MG63 (cell line): Measurements from ENCODE around the gene FAF2. TPM values are rescaled to one million over a fixed set of nuclear protein-coding genes. Genes with fewer than 3 reads are reported as not detected.
"Not testable (repeated sequence)": the region's sequence is repeated elsewhere in the genome, so short reads cannot be mapped to it uniquely, and the experiment has no call there.

Experiments
- DNase-seq: peaks from one replicate; pipeline ENCODE4 v3.0.0-alpha.2; 2020
- H3K27me3 ChIP-seq: fragments of 250-450 bp; sonication (Bioruptor Pico); 2 replicates; pipeline ENCODE4 v1.5.1; 2020; ENCODE audit warnings: mild to moderate bottlenecking, moderate library complexity
- H3K36me3 ChIP-seq: fragments of 250-450 bp; sonication (Bioruptor Pico); 2 replicates; pipeline ENCODE4 v1.5.1; 2020; ENCODE audit warnings: mild to moderate bottlenecking, moderate library complexity
- H3K4me3 ChIP-seq: fragments of 250-450 bp; sonication (Bioruptor Pico); 2 replicates; pipeline ENCODE4 v1.5.1; 2020; ENCODE audit warnings: mild to moderate bottlenecking, moderate library complexity
- H3K9me3 ChIP-seq: fragments of 250-450 bp; sonication (Bioruptor Pico); 2 replicates; pipeline ENCODE4 v1.5.1; 2020; ENCODE audit warnings: mild to moderate bottlenecking, moderate library complexity
- total RNA-seq: library from RNA; depleted of rRNA; stranded (reverse); fragments of >200 nt; shearing (Covaris generic); gene quantifications from 2 replicates; pipeline ENCODE4 v1.2.3, GENCODE V29; 2014; ENCODE audit warnings: low replicate concordance

Gene FAF2
- total RNA-seq, 1 experiment from 2014 or later = 49.4 TPM

GRCh38 chr5:176540476-176540899 is 92.3 kb downstream of the FAF2 start:
- Histone ChIP-seq H3K9me3 (no peaks in the 10 kb centered on the region), H3K27me3 (no peaks in the 10 kb centered on the region), H3K36me3 (peaks cover 7% of the 10 kb centered on the region), H3K4me3 (no peak overlapping the region)
- DNase-seq = no peak

- H3K9me3 ChIP-seq = no peaks in the 10 kb centered on the region
- peaks cover 7% of the 10 kb centered on the region for H3K36me3 ChIP-seq
- no peak for DNase-seq
- H3K27me3 ChIP-seq = no peaks in the 10 kb centered on the region
- H3K4me3 ChIP-seq = no peak overlapping the region
Measured at GRCh38 chr5:176540956-176541337, 92.8 kb downstream of the FAF2 start.

- 0 out of 2 replicates have a peak, but pooled peaks cover 2% of the 10 kb centered on the region for H3K36me3 ChIP-seq
- H3K9me3 ChIP-seq = no peaks in the 10 kb centered on the region
- no peaks in the 10 kb centered on the region for H3K27me3 ChIP-seq
- DNase-seq = peak; percentile 82
- H3K4me3 ChIP-seq = no peak overlapping the region; the same call in 1 of the 2 replicates
Measured at GRCh38 chr5:176541338-176542134, 93.4 kb downstream of the FAF2 start.

- Histone ChIP-seq H3K9me3 (no peaks in the 10 kb centered on the region), H3K36me3 (no peaks in the 10 kb centered on the region), H3K27me3 (no peaks in the 10 kb centered on the region), H3K4me3 (peak overlapping the region; percentile 57)
- no peak for DNase-seq
Measured at GRCh38 chr5:176542135-176542595, 94.0 kb downstream of the FAF2 start.

- Histone ChIP-seq H3K27me3 (no peaks in the 10 kb centered on the region), H3K36me3 (no peaks in the 10 kb centered on the region), H3K4me3 (peak overlapping the region; percentile 58), H3K9me3 (no peaks in the 10 kb centered on the region)
- DNase-seq = peak; percentile 44
Measured at GRCh38 chr5:176542596-176543427, 94.6 kb downstream of the FAF2 start.

DNA sequence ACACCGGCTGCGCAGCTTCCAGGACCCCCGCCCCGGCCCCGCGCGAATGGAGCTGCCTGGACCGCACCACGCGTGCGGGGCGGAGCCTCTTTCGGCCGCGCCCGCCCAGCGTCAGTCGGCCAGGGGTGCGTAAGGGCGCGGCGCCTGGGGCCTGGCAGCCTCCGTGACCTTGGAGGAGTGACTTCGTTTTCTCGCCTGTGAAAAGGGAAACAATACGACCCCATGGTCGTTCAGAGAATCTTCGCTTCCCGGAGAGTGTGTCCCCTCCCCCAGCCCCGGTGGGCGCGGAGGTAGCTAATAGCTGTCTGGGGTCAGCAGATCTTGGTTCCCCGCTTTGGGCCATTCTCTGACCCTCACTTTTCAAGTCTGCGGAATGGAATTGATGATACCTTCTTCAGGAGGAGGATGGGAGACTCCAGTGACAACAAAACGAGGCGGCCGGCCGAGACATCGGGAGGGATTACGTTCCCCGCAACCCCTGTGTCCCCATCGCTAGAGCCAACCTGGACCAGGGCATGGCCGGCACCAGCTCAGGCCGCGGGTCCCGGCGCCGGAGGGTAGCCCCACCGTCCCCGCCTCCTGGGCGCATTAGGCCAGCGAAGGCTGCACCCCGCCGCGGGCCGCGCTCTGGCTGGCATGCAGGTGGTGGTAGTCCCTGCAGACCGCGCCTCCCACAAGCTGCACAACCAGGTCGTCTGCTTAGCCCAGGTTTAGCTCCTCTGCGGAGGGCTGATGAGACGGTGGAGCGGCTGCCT is 95.4 kb downstream of the FAF2 start:
- H3K9me3 ChIP-seq = no peaks in the 10 kb centered on the region
- peak overlapping the region; percentile 58 for H3K4me3 ChIP-seq
- H3K27me3 ChIP-seq = no peaks in the 10 kb centered on the region
- no peaks in the 10 kb centered on the region for H3K36me3 ChIP-seq
- DNase-seq = peak; percentile 85

GRCh38 chr5:176545388-176545736 is 97.2 kb downstream of the FAF2 start:
- no peaks in the 10 kb centered on the region for H3K36me3 ChIP-seq
- H3K9me3 ChIP-seq = no peaks in the 10 kb centered on the region
- DNase-seq = no peak
- no peaks in the 10 kb centered on the region for H3K27me3 ChIP-seq
- H3K4me3 ChIP-seq = no peak overlapping the region

GRCh38 chr5:176545737-176546509 is 97.7 kb downstream of the FAF2 start:
- no peak for DNase-seq
- Histone ChIP-seq H3K27me3 (no peaks in the 10 kb centered on the region), H3K4me3 (no peak overlapping the region), H3K36me3 (no peaks in the 10 kb centered on the region), H3K9me3 (no peaks in the 10 kb centered on the region)

DNA sequence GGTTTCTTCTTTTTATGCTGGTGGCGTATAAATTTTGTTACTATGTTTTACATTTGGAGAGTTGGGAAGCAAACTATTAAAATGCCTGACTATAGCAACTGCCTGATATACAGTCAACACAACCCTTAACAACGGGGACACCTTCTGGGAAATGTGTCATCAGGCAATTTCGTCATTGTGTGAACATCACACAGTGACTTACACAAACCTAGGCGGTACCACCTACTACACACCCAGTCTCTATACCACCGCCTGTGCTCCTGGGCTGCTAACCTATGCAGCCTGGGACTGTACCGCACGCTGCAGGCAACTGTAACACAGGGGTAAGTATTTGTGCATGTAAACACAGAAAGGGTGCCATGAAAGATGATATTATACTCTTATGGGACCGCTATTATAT is 99.6 kb downstream of the FAF2 start:
- H3K9me3 ChIP-seq = no peaks in the 10 kb centered on the region
- no peaks in the 10 kb centered on the region for H3K36me3 ChIP-seq
- H3K4me3 ChIP-seq = no peak overlapping the region
- peaks cover 2% of the 10 kb centered on the region for H3K27me3 ChIP-seq
- no peak for DNase-seq

- Histone ChIP-seq H3K36me3 (no peaks in the 10 kb centered on the region), H3K4me3 (no peak within 1 kb of the TSS), H3K9me3 (no peaks in the 10 kb centered on the region), H3K27me3 (peaks cover 2% of the 10 kb centered on the region)
- DNase-seq = no peak
Measured at GRCh38 chr5:176548967-176549444, 100.8 kb downstream of the FAF2 start, which contains the start of gene CDHR2. CDHR2 (plus strand) TSS chr5:176549342; CDS start chr5:176565353, 16,011 bp downstream.

- no peaks in the 10 kb centered on the region for H3K9me3 ChIP-seq
- peaks cover 2% of the 10 kb centered on the region for H3K27me3 ChIP-seq
- H3K36me3 ChIP-seq = no peaks in the 10 kb centered on the region
- DNase-seq = no peak
- no peak overlapping the region for H3K4me3 ChIP-seq
Measured at GRCh38 chr5:176549871-176550270, 101.7 kb downstream of the FAF2 start.

- Histone ChIP-seq H3K9me3 (no peaks in the 10 kb centered on the region), H3K27me3 (peaks cover 2% of the 10 kb centered on the region), H3K4me3 (no peak overlapping the region), H3K36me3 (no peaks in the 10 kb centered on the region)
- no peak for DNase-seq
Measured at GRCh38 chr5:176550275-176550831, 102.2 kb downstream of the FAF2 start.

DNA sequence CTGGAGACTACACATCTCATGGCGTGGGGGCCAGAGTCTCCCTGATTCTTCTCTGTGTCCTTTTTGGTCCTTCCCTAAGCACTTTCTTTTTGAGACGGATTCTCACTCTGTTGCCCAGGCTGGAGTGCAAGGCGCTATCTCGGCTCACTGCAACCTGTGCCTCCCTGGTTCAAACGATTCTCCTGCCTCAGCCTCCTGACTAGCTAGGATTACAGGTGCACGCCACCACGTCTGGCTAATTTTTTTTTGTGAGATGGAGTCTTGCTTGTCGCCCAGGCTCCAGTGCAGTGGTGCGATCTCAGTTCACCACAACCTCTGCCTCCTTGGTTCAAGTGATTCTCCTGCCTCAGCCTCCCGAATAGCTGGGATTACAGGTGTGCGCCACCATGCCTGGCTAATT is 102.8 kb downstream of the FAF2 start:
- not testable (repeated sequence) for DNase-seq, H3K4me3 ChIP-seq, H3K36me3 ChIP-seq, H3K9me3 ChIP-seq, H3K27me3 ChIP-seq

- H3K27me3 ChIP-seq = peaks cover 2% of the 10 kb centered on the region
- H3K36me3 ChIP-seq = no peaks in the 10 kb centered on the region
- no peak for DNase-seq
- H3K4me3 ChIP-seq = no peak overlapping the region
- H3K9me3 ChIP-seq = no peaks in the 10 kb centered on the region
Measured at GRCh38 chr5:176552332-176552869, 104.2 kb downstream of the FAF2 start.

DNA sequence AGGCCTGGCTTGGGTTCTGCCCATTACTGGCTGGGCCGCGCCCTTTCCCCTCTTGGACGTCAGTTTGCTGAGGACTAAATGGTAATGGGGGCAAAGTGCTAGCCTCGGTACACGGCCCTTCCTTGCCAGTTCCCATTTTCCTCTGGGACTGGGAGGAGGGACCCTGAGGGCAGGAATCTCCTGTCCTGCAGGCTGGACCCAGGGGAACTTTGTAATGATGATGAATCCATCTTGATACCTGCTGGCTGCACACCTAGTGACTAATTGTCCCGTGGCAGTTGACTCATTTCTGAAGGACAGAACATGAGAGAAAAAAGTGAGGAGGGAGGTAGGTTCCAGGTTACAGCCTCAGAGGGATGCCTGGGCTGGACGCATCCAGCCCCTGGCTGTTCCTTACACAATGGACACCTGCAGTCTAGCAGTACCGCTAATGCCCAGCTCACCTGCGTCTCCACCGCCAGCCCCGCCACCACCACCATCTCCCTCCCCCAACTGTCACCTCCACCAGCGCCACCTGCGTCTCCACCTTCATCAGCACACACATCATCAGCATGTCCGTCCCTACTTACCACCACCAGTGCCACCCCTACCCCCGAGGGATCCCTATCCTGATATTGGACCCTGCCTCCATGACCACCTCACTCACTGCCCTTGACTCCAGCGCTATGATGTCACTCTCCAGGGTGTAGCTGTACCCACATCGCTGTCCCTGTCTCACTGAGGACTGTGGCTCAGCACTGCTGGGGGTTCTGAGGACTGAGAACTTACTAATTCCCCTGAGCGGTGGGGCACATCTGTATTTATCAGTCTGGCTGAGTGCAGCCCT is 105.3 kb downstream of the FAF2 start:
- DNase-seq = no peak
- Histone ChIP-seq H3K9me3 (no peaks in the 10 kb centered on the region), H3K27me3 (peaks cover 2% of the 10 kb centered on the region)

More for the DNA sequence above, 105.3 kb downstream of the FAF2 start:
- Histone ChIP-seq H3K36me3 (no peaks in the 10 kb centered on the region), H3K4me3 (no peak overlapping the region)
